Esophagus squamous epithelium (tissue), 5 donors: ENCODE measurements around the gene NDEL1. TPM values are rescaled to one million over a fixed set of nuclear protein-coding genes. Genes with fewer than 3 reads are reported as not detected.
A peak's percentile ranks its signal among the peaks of the same experiment; 100 is the strongest.

Source experiments
- DNase-seq: peaks from one replicate; lab custom pipeline; 2025; lab: John Stamatoyannopoulos, UW
- H3K27ac ChIP-seq, 4 donors: fragments of 200-600 bp; sonication (generic); one replicate each; pipeline ENCODE4 v1.5.1; 2016 to 2019; ENCODE audit warnings: mild to moderate bottlenecking in 1 of 4
- H3K27me3 ChIP-seq, 4 donors: fragments of 200-600 bp; sonication (generic); 1 replicate in 3 of 4; 2 replicates in 1 of 4; pipeline versions ENCODE4 v1.5.1 to v1.6.0; 2017 to 2021; ENCODE audit warnings: antibody characterized with exemption in 1 of 4
- H3K36me3 ChIP-seq, 3 donors: fragments of 200-600 bp; sonication (generic); one replicate each; pipeline ENCODE4 v1.5.1; 2016 to 2019
- H3K4me1 ChIP-seq, 3 donors: fragments of 200-600 bp; sonication (generic); one replicate each; pipeline ENCODE4 v1.5.1; 2017 to 2019
- H3K4me3 ChIP-seq, 4 donors: fragments of 200-600 bp; sonication (generic); 1 replicate in 3 of 4; 2 replicates in 1 of 4; pipeline ENCODE4 v1.5.1; 2016 to 2019; ENCODE audit warnings: mild to moderate bottlenecking in 2 of 4, moderate library complexity in 1 of 4
- H3K9me3 ChIP-seq, 3 donors: fragments of 200-600 bp; sonication (generic); one replicate each; pipeline ENCODE4 v1.5.1; 2016 to 2019
- CTCF ChIP-seq, 6 experiments: fragments of 450-650 bp in 4 of 6; fragments of 200-600 bp in 2 of 6; sonication (generic) in 2 of 6; IDR thresholded peaks; one replicate each; pipeline ENCODE4 v1.5.1; 2016 to 2019; ENCODE audit warnings: antibody characterized with exemption in 6 of 6, mild to moderate bottlenecking in 4 of 6, moderate library complexity in 4 of 6
- POLR2A ChIP-seq, 4 donors: fragments of 450-650 bp; IDR thresholded peaks; one replicate each; pipeline ENCODE4 v1.6.1; 2017; ENCODE audit warnings: antibody characterized with exemption in 4 of 4, mild to moderate bottlenecking in 4 of 4, moderate library complexity in 3 of 4
- WGBS, 2 donors: methylation state at CpG; one replicate each; pipeline ENCODE4 v1.1.5; 2018; 5-methylcytosine and 5-hydroxymethylcytosine counted together
- intact Hi-C: fragments of 100-400 bp; cut with DNase I; formaldehyde crosslinking; loops from one replicate; pipeline ENCODE4 v1.15.0; 2022
- total RNA-seq, 4 donors: library from RNA; depleted of rRNA; stranded (reverse); fragments of >200 nt; gene quantifications; one replicate each; pipeline ENCODE4 v1.1.0, GENCODE V29; 2016
- donor health status: DM: yes; HTN: yes; CAD: no.

The NDEL1 gene
- total RNA-seq, 4 donors from 2014 or later: 67.5 to 107 (median 73.1) TPM

- H3K27ac ChIP-seq: no peak overlapping the region
- peaks cover 0 to 29% (median 7%) of the 10 kb centered on the region in 3 donors for H3K4me1 ChIP-seq
- H3K36me3 ChIP-seq: no peaks in the 10 kb centered on the region
- no peaks in the 10 kb centered on the region for H3K9me3 ChIP-seq
- 40 to 48% methylated on average over 3 of the region's 3 CpGs for WGBS, 2 donors
- intact Hi-C loops: no loop called here
- no peak for TF ChIP-seq CTCF (IDR thresholded peaks at IDR 0.05)
- DNase-seq: no peak
- no peaks in the 10 kb centered on the region for H3K27me3 ChIP-seq
- no peak overlapping the region for H3K4me3 ChIP-seq
Observed at GRCh38 chr17:8421571-8421970, 14.1 kb upstream of the NDEL1 start.

- no peaks in the 10 kb centered on the region for H3K36me3 ChIP-seq
- no peak for DNase-seq
- H3K4me3 ChIP-seq: no peak overlapping the region
- intact Hi-C loops: no loop called here
- H3K9me3 ChIP-seq: no peaks in the 10 kb centered on the region
- peak overlapping the region in 2 of 4 donors; percentile 7 to 17 for H3K27ac ChIP-seq
- H3K27me3 ChIP-seq: no peaks in the 10 kb centered on the region
- TF ChIP-seq CTCF (IDR thresholded peaks at IDR 0.05) (no peak), POLR2A (IDR thresholded peaks at IDR 0.05) (no peak)
- WGBS, 2 donors: 40 to 45% methylated on average over 5 to 6 of the region's 6 CpGs
- peaks cover 0 to 12% (median 0%) of the 10 kb centered on the region in 3 donors for H3K4me1 ChIP-seq
Observed at GRCh38 chr17:8426094-8426720, 9.5 kb upstream of the NDEL1 start.

- H3K9me3 ChIP-seq: no peaks in the 10 kb centered on the region
- H3K36me3 ChIP-seq: no peaks in the 10 kb centered on the region
- intact Hi-C loops: no loop called here
- WGBS, 2 donors: 80 to 98% methylated on average over 2 to 3 of the region's 3 CpGs
- peak overlapping the region in 1 of 4 donors; percentile 7 for H3K27ac ChIP-seq
- no peak for DNase-seq
- no peak overlapping the region for H3K4me3 ChIP-seq
- H3K27me3 ChIP-seq: no peaks in the 10 kb centered on the region
- H3K4me1 ChIP-seq: peaks cover 0 to 10% (median 0%) of the 10 kb centered on the region in 3 donors
- TF ChIP-seq POLR2A (IDR thresholded peaks at IDR 0.05) (no peak), CTCF (IDR thresholded peaks at IDR 0.05) (no peak)
Observed at GRCh38 chr17:8426802-8427201, 8.9 kb upstream of the NDEL1 start.

- Histone ChIP-seq H3K36me3 (no peaks in the 10 kb centered on the region), H3K4me1 (peaks cover 0 to 13% (median 0%) of the 10 kb centered on the region in 3 donors), H3K27ac (peak overlapping the region; percentile 7 to 82 (median 37)), H3K27me3 (no peaks in the 10 kb centered on the region), H3K4me3 (no peak overlapping the region), H3K9me3 (no peaks in the 10 kb centered on the region)
- no peak for TF ChIP-seq CTCF (IDR thresholded peaks at IDR 0.05)
- TF ChIP-seq POLR2A (IDR thresholded peaks at IDR 0.05): no peak
- WGBS, 2 donors: 24 to 33% methylated on average over 5 to 7 of the region's 7 CpGs
- DNase-seq: no peak
- intact Hi-C loops: no loop called here
Observed at GRCh38 chr17:8430966-8431365, 4.7 kb upstream of the NDEL1 start.

- H3K9me3 ChIP-seq: no peaks in the 10 kb centered on the region
- WGBS, 2 donors: 0 to 1% methylated on average over 21 to 29 of the region's 43 CpGs
Observed at GRCh38 chr17:8436169-8436843, 622 bp downstream of the NDEL1 start.

More at GRCh38 chr17:8436169-8436843, 622 bp downstream of the NDEL1 start:
- Histone ChIP-seq H3K27ac (peak overlapping the region; percentile 99 to 100 (median 99)), H3K27me3 (no peaks in the 10 kb centered on the region), H3K4me1 (peaks cover 0 to 36% (median 4%) of the 10 kb centered on the region in 3 donors), H3K36me3 (peaks cover 0 to 31% (median 0%) of the 10 kb centered on the region in 3 donors), H3K4me3 (peak overlapping the region; percentile 77 to 86 (median 82))
- intact Hi-C loops: no loop called here
- peak in 2 of 4 donors; percentile 3 to 13 for TF ChIP-seq POLR2A (IDR thresholded peaks at IDR 0.05)
- no peak for TF ChIP-seq CTCF (IDR thresholded peaks at IDR 0.05)
- no peak for DNase-seq
